Activated CD4-positive, alpha-beta T cell treated with anti-CD3 and anti-CD28 coated beads, Interleukin-2, Interleukin-4, amounts not matched to agents 100 ng/mL and 50 ng/mL, durations not matched to agents 16 hours and 8 hours (primary cell): ENCODE results near the gene WDR7.
A peak's percentile ranks its signal among the peaks of the same experiment; 100 is the strongest.

Experiments
- DNase-seq: peaks from one replicate; pipeline ENCODE4 v3.0.0-alpha.2; 2020; ENCODE audit warnings: low spot score

WDR7 gene

DNA sequence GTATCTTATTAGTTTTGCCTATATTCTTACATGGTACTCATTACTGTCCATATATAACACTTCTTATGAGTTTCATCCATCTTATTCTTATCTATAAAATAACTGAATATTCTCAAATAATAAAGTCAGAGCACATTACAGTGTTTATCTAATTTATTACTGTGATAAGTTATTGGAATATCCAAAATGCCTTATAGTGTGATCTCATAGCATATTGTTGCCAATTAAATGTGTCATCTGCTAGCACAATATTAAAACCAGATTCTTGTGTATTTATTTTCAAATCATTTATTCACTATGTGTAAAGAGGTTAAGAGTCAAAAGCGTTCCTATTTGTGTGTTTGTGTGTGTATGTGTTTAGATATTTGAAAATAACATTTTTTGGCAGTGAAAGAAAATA is 151.9 kb downstream of the WDR7 start:
- no peak for DNase-seq

DNA sequence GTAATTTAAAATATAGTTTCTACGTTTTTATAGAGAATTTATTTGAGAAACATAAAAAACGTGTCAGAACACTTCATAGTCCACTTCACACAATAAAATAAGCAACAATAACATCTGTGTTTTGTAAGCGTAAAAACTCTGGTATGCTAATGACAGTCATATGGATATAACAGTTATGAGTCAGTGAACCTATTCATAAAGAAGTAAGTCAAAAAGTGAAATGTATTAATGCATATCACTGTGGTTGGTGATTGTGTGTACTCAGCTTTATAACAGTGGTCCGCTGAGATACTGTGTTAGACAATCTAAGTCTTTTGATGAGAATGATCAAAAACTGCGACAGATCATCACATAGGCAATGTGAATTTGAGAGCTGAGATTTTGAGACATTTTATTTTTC is 153.2 kb downstream of the WDR7 start:
- peak; percentile 31 for DNase-seq

DNA sequence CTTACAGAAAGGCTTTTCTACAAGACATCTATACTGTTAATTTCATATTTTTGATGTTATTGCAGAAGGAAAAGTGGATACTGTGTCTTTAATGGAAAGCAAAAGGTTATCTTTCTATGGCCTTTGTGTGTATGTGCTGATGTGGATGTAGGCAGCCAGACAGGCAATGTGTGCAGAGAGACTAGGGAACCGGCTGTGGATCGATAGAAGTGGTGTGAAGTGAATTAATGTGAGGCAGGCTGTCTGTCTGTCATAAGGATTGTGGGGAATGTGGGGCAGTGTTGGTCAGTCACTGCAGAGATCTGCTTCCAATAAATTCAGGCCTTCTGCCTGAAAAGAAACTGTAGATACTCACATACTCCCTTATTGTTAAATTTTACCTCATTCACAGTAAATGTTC is 156.7 kb downstream of the WDR7 start:
- DNase-seq: no peak

DNA sequence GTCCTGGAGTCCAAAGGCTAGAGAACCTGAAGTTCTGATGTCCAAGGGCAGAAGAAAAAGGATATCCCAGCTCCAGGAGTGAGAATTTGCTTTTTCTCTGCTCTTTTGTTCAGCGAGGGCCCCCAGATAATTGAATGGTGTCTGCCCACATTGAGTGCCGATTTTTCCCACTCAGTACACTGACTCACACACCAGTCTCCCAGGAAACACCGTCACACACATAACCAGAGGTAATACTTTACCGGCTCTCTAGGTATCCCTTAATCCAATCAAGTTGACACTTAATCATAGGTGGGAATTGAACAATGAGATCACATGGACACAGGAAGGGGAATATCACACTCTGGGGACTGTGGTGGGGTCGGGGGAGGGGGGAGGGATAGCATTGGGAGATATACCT is 161.5 kb downstream of the WDR7 start:
- no peak for DNase-seq

DNA sequence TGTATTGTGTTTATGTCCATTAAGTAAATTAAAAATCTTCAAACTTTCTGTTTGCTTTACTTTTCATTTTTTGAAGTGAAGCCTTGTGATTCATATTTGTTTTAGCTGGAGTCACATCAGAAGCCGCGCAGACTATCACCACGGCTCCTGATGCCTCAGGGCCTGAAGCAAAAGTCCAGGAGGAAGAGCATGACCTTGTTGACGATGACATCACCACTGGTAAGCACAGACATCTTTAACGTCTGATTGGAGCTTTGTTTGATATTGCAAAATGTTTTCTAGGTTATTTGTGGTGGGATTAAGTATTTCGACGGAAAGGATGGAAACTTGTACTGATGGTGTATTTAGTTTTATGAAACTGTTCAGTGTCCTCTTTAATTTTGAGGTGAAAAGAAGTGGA is 164.8 kb downstream of the WDR7 start:
- DNase-seq: no peak

DNA sequence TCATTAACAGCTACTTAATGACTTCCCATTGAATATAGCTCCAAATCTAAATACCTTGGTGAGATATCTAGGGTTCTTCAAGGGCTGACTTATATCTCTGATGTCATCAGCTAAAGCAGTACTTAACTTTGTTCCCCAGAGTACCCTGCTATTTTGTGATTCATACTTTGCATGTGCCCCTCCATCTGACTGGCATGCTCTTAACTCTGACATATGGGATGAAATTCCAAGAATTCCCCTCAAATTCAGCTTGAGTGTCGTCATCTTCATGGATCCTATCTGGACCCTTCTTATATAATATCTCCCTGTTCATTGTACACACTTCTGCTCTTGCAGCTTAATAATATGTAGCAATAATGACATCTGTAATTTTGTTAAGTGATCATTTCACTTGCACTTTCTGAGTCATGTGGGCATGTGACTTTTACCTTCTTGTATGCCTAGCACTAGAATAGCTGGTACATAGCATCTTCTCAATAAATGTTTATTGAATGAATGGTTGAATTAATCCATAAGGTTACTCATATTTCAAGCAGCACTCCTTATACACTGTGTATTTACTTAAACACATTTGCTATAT is 172.9 kb downstream of the WDR7 start:
- no peak for DNase-seq

DNA sequence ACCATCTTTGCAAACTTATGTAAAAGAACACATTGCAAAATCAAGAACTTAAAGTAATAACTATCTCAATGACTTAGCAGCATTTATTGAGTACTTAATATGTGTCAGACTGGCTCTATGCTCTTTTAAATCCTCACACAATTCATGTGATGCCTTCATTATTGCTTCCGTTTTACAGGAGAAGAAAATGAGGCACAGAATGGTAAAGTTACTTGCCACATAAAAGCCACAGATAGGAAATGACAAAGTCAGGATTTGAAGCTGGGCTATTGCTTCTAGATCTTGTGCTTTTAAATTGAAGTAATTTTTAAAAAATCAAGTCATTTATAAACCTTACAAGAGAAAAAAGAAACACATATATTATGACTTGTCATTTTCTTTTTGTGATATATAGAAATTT is 174.2 kb downstream of the WDR7 start:
- DNase-seq: no peak

DNA sequence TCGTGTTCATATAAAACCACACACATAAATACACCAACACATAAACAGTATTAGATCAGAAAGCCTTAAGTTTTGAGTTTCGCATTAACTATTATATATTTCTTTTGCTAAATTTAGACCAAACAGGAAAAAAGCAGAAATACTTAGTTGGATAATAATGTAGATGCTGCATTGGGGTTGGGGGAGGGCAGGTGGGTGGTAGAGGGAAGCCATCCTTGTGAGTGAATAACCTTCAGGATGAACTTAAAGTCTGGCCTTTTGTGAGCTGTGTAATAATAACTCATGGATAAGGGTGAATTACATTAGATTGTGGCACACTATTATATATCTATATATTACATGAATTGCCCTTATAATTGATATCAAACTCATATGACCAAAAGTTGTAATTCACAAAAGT is 174.7 kb downstream of the WDR7 start:
- no peak for DNase-seq

DNA sequence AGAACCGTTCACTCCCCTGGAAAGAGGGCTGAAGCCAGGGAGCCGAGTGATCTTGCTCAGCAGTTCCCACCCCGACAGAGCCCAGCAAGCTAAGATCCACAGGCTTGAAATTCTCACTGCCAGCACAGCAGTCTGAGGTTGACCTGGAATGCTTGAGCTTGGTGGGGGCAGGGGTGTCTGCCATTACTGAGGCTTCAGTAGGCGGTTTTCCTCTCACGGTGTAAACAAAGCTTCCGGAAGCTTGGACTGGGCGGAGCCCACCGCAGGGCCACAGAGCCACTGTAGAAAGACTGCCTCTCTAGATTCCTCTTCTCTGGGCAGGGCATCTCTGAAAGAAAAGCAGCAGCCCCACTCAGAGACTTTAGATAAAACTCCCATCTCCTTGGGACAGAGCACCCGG is 180.8 kb downstream of the WDR7 start:
- no peak for DNase-seq

DNA sequence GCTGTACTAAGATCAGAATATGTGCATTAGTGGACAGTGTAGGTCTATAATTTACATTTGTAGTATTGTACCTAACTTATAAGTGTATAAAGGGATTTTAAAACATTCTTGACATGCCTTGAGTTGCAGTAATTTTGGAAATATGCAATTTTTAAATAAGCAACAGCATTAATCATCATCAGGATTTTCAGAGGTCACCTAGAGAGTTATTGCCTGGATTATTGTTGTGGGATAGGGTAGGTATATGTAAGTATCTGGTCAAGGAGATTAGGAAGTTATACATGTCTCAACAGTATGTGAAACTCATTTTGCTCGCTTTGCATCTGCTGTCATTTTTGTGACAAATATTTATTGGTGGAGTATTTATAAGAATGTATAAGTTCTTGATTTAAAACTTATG is 184.2 kb downstream of the WDR7 start:
- DNase-seq: no peak

DNA sequence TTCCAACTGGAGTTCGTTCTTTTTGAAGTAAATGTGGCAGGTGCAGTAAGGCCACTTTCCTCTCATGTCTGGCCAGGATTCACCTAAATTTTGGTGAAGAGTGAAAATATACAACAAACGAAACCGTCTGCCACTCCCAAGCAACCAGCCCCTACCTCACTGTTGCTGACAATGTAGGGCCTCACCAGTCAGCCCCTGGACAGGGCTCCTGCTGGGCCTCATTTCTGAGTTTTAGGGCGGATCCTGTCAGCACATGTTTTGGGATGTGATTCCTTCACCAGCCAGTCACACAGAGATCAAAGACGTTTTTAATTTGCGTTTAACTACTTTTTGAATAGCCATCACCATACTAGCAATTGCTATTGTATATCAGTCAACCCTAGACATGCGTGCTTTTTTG is 185.0 kb downstream of the WDR7 start:
- DNase-seq: no peak

DNA sequence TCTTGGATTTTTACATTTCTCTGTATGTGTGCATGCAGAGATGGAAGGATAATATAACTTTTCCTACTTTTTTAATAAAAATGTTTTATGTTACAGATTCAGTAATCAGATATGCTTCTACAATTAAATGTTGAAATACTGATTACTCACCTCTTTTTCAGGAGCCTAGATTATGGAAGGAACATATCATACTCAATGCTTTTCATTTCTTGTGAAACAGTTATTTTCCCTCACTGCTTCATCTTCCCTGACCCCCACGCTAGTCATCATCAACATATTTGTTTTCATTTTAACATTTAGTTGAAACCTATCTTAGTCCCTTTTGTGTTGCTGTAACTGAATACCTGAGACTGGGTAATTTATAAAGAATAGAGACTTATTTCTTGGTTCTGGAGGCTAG is 190.7 kb downstream of the WDR7 start:
- DNase-seq: no peak

DNA sequence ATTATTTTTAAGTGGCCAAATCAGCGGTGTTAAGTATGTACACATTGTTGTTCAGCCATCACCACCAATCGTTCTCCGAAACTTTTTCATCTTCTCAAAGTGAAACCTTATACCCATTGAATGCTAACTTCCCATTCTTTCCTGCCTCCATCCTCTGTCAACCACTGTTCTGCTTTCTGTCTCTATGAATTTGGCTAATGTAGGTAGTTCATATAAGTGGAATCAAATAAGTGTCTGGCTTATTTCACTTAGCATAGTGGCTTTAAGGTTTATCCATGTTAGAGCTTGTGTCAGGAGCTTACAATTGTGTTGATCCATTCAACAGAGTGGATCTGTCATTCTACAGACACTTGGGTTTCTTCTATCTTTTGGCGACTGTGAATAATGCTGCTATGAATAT is 192.1 kb downstream of the WDR7 start:
- no peak for DNase-seq

DNA sequence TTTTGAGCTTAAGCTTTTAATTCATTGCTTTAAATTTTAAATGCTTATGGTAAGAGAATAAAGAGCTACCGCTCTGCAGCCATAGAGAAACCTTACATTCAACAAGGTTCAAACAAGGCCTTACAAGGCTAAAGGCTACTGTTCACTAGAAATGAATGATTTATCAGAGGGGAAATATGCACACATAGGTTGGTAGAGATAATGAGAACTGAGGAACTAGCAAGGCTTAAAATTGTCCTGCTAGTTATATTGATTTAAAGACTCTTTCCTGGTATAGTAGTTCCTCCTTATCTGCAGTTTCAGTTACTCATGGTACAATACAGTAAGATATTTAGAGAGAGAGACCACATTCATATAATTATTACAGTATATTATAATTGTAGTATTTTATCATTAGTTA is 193.4 kb downstream of the WDR7 start:
- DNase-seq: no peak

DNA sequence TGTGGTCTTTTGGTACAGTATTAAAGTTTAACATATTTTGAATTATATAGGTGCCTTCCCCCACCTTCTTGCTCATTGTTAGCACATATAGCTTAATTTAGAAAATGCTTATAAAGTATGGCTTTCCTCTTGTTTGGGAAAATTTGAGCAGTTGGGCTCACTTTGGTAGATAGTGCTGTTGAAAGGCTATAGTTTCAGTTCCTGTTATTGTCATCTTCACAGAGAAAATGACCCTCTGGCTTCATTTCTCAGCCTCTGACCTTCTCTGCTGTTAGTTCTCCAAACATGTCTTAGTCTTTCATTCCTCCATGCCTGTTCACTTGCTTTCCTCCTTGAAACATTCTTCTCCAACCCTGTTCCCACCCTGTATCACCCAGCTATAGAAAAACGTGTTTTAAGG is 200.6 kb downstream of the WDR7 start:
- DNase-seq: no peak

DNA sequence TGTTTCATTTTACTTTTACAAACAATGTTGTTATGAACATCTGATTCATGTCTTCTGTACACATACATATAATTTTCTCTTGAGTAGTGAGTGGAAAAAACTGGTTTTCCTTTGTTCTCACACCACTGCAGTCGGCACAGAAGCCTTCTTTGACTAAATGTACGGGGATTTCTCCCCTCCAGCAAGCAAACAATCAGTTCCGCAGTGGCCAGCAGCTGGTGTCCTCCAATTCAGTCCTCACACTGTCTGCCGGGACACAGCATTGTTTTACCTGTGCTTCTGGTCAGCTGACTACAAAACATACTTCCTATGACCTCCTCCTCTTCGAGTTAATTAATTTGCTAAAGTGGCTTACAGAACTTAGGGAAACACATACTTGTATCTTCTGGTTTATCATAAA is 202.8 kb downstream of the WDR7 start:
- no peak for DNase-seq

DNA sequence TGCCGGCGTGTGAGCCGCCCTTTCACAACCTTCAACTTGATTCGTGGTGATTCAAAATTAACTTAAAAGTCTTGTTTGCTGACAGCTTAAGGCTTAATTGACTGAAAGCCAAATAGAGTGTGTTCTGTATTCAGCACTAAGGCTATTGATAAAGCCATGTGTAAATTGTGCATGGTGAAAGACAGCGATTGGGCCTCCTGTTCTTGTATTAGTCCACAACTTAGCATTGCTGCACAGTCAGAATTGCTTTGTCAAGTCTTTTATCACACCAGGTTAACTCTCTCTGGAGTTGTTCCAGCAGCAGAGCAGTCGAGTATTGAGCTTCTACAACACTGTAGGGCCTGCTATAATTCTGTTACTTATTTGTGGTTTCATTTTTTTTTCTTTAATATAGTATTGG is 210.1 kb downstream of the WDR7 start:
- DNase-seq: no peak

DNA sequence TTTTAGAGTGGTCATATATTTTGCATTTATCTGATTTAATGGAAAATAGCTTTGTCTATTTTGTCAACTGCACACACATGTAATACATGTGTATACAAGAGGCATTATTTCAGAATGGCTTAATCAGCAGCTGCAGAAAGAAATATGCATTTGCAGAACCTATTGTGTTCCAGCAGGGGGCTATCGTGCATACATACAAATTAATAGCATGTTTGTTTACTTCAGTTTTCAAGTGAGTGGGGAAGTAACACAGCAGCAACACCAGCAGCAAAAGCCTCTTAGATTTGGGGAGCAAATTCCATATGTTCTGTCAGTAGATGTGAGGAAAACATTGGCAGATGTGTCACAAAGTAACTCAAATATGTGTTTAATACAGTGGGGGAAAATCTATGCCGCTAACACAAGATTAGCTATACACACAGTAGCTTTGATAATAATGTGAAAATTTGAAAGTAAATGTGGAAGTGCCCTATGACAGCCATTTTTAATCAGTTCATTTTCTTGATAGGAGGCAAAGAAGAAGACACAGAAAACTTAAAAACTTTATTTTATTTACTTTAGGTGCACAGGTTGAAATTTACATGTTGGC is 218.1 kb downstream of the WDR7 start:
- DNase-seq: peak; percentile 43

DNA sequence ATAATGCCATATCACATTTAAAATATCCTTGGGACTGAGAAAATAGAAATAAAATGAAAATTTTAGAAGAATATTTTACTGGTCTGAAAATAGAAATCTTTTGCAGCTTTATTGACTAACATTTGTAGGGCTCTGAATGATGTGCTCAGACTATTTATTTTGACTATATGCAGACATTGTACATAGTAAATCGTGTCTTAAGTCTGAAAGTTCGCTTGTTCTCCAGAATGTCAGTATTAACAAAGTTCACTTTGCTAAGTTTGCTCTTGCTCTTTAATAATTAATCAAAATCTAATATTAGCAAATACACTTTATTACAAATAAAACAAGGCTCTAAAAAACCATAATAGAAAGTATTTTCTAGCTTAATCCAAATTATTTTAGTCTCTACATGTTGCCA is 219.8 kb downstream of the WDR7 start:
- no peak for DNase-seq

DNA sequence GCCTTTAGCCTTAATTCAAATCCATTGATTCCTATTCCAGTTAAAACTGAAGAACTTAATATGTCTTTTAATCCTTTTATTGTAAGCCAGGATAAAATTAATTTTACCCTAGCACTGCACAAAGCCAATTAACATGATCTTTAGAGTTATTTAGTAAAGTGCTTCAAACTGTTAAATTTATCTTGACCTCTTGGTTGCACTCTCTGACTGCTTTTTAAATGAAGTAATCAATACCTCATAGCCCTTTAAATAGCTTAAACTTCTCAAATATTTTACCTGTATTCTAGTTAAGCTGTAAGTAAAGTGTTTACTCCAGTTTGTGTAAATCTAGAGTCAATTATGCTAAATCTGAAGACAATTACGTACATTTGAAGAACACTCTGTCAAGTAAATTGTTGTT is 221.0 kb downstream of the WDR7 start:
- DNase-seq: no peak

DNA sequence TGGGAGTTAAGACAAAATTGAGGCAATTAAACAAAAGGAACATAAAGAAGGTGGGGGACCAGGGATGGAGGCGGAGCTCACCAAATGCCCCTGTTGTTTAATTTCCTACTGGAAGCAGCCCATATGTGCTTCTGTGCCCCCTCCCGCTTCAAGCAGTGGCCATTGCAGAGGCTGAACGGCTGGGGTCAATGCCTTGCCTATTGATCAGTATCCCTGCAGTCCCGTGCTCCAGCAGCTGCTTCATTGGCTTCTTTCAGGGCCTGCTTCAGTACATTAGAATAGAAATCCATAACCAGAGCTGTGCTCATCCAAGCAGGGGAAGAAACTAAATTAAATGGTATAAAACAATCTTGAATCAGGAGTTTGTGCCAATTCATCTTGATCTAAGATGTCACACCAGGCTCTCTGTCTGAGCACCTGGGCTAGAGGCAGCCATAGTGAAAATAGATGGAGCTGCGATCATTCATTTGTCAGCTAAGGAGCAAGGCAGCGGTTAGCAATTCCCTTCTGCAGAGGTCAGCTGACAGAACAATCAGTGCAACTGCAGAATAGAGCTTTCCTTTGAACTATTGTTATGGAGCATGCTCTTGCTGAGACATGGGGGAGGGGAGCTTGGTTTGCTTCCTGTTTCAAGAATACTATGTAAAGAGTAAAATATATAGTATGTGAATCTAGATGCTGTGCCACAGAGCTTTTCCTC is 222.4 kb downstream of the WDR7 start:
- DNase-seq: no peak

DNA sequence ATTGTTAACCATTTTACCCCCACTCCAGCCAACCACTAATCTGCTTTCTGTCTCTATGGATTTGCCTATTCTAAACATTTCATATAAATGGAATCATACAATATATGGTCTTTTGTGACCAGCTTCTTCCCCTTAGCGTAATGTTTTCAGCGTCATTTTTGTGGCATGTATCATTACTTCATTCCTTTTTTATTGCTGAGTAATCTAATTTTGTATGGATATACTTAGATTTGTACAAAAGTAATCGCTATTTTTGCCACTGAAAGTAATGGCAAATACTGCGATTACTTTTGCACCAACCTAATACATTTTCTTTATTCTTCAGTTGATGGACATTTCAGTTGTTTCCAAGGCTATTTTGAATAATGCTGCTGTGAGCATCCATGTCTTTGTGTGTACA is 227.6 kb downstream of the WDR7 start:
- DNase-seq: no peak

DNA sequence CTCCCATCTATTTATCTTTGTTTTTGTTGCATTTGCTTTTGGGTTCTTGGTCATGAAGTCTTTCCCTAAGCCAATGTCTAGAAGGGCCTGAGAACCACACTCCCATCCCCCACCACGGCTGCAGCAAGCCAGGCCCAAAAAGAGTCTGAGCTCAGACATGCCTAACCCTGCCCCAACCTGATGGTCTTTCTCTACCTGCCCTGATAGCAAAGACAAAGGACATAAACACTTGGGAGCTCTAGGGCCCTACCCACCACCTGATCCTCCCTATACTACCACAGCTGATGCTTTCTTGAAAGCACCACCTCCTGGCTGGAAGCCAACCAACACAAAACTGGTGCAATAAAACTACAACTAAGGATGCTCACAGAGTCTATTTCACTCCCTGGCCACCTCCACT is 233.4 kb downstream of the WDR7 start:
- no peak for DNase-seq

DNA sequence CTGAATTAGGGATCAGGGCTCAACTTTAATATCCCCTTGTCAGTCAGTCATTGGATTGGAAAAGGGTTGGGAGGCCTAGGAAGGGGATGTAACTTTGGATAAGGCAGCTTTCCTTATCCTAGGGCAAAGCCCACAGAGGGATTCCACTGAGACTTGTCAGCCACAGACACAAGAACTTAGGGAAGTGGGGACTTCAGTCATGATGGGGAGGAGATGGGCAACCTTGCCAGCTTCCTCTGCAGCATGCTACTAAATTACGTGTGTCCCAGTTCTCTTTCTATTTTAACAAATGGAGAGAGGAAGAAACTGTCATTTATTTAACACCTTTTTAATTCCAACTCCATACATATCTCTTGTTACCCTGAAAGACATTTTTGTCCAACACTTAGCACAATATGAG is 237.8 kb downstream of the WDR7 start:
- no peak for DNase-seq
